Fibroblast of skin of scalp (primary cell): ENCODE results near the gene ARSI.

Source experiments
- DNase-seq: peaks from one replicate; pipeline ENCODE4 v3.0.0-alpha.2; 2013

The ARSI gene

DNA sequence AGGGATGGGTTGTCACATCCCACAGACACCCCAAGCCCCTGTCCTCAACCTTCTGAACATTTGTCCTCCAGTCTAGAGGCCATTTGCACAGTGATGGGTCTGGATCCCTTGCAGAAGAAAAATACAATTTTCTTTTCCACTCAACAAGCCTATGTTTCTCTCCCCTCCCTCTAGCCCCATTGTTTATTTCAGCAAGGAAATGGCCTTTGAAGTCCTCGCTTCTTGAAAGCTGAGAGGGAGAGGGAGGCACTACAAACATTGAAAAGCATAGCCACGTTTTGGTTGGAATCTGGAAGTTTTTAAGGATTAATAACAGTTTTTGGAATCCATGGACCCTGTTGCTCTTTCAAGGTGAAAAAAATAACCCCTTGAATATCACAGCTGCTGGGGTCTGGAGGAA is 24.0 kb upstream of the ARSI start:
- DNase-seq, result no peak

DNA sequence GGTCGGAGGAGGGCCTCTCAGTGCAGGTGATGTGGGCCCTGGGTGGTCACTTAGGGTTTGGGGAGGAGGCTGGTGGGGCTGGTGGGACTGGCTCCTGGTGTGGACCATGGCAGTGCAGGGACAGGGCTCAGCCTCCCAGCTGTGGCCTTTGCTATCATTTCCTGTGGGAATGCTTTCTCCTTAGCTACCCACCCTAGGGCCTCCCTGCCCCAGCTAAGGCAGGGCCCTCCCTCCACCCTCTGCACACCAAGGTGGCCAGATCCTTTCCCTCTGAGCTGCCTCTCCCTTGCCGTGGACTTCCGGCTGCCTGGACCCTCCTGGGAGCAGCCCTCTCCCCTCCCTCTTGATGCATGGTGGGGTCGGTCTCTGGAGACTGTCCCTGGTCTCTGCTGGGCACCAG is 22.7 kb upstream of the ARSI start:
- DNase-seq, result no peak

GRCh38 chr5:150323819-150324218 is 21.1 kb upstream of the ARSI start:
- no peak for DNase-seq

DNA sequence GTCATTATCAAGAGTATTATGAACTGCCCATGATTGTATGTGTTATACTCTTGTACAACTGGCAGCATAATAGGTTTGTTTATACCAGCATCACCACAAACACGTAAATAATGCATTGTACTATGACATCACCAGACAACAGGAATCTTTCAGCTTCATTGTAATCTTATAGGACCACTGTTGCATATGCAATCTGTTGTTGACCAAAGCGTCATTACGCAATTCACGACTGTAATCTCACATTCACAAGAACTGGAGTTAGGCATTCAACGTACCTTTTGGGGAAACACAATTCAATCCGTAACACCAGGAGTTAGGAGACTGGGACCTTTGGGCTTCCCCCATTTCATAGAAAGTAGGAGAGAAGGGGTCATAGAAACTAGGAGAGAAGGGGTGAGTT is 20.4 kb upstream of the ARSI start:
- DNase-seq, result no peak

DNA sequence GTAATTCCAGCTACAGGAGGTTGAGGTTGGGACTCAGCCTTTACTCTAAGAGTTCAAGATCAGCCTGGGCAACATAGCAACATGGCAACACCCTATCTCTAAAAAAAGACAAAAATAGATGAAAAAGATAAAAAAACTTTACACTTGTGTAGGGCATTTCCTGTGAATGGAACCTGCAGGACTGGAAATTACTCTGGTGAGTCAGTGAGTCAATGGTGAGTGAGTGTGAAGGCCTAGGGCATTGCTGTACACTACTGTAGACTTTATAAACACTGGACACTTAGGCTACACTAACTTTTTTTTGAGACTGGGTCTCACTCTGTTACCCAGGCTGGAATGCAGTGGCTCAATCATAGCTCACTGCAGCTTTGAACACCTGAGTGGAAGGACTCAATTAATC is 19.5 kb upstream of the ARSI start:
- no peak for DNase-seq

- DNase-seq, result no peak
Observed at GRCh38 chr5:150321784-150322183, 19.1 kb upstream of the ARSI start.

DNA sequence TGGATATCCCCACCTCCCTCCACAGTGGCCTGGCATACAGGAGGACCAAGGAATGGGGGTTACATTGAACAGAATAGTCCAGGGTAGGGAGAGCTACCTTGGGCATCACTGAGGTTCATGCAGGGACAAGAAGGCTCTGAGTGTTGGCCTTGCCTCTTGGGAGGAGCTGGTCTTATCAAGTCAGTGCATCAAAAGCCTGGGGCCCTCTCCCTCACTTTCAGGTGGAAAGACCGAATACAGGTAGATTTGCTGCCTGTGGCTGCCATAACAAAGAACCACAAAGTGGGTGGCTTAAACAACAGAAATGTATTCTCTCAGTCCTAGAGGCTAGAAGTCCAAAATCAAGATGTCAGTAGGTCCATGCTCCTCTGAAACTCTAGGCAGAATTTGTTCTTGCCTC is 18.5 kb upstream of the ARSI start:
- no peak for DNase-seq

DNA sequence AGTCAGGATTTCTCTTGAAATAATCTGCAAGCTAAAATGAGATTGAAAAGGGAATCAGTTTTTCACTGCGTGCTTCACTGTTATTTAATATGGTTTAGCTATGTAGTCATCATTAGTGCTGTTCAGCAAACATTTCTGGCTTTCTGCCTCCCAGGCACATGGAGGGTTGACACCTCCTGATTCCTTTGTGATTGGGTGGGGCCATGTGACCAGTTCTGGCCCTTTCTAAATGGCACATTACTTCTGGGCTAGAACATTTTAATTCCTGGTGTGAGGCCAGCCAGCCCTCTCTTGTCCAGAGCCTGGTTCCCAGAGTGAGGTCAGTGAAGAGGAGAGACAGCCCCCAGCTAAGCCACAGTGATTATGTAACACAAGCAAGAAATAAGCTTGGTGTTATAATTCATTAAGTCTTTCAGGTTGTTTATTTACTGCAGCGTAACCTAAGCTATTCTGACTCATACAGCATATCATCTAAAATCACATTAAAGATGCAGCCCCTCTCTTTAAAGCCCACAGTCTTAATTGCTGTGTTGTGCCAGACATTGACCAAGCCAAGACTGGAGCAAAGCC is 17.4 kb upstream of the ARSI start:
- DNase-seq, result peak; percentile 73

DNA sequence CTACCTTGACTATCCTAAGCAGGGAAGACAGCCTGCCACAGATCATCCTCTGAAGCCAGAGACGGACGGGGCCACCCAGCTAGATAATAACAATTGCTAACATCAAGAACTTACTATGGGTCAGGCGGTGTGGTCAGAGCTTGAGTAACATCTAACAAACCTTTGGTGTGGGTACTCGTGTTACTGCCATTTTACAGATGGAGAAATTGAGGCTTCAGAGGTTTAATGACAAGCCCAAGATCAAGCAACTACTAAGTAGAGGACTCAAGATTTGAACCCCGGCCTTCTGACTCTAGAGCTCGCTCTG is 16.7 kb upstream of the ARSI start:
- no peak for DNase-seq

GRCh38 chr5:150318613-150319483 is 16.1 kb upstream of the ARSI start:
- DNase-seq, result no peak

DNA sequence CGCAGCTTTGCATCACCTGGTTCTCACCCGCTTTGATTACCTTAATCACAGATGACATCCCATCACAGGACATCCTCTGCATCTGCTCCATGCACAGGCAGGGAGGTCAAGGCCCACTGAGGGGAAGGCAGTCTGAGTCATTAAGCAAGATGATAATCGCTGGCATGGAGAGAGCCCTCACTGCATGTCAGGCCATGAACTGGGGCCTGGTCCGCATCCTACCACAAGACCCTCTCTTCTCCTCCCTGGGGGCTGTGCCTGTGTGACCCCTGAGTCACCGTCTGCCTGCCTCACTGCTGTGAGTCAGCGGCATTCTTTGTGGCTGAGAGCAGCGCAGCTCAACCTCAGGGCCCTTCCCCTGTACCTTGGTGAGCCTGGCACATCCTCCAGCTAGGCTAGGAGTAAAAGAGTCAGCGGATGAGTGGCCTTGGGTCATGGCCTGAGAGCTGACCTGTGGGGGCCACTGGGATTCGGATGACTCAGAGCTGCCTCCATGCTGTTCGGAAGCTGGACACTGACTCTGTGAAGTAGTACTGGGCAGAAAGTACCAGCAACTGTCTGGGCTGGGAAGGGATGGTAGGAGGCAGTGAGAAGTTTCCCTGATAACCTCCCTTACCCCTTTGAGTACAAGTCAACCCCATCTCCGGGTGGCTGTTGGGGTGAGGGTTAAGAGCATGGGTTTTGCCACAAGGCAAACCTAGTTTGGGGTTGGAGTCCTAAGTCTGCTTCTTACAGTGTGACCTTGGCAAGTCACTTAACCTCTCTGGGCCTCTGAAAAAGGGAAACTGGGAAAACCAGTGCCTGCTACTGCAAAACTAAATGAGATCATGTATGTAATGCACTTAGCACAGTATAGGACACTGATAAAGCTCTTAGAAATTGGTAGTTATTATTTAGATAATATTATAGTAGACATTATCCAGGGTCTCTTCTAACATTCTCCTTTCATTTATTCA is 14.6 kb upstream of the ARSI start:
- peak; percentile 89 for DNase-seq

- DNase-seq, result no peak
Observed at GRCh38 chr5:150316320-150316719, 13.6 kb upstream of the ARSI start.

DNA sequence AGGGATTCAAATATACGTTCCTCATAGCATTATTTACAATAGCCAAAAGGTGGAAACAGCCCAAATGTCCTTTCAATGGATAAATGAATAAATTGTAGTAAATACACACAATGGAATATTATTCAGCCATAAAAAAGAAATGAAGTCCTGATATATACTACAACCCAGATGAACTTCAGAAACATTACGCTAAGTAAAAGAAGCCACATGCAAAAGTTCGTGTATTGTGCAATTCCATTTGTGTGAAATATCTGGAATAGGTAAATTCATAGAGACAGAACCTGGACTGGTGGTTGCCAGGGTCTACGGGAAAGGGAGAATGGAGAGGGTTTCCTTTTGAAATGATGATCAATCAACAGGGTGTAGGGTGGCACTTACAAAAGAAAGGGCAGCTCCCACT is 12.5 kb upstream of the ARSI start:
- DNase-seq, result no peak

DNA sequence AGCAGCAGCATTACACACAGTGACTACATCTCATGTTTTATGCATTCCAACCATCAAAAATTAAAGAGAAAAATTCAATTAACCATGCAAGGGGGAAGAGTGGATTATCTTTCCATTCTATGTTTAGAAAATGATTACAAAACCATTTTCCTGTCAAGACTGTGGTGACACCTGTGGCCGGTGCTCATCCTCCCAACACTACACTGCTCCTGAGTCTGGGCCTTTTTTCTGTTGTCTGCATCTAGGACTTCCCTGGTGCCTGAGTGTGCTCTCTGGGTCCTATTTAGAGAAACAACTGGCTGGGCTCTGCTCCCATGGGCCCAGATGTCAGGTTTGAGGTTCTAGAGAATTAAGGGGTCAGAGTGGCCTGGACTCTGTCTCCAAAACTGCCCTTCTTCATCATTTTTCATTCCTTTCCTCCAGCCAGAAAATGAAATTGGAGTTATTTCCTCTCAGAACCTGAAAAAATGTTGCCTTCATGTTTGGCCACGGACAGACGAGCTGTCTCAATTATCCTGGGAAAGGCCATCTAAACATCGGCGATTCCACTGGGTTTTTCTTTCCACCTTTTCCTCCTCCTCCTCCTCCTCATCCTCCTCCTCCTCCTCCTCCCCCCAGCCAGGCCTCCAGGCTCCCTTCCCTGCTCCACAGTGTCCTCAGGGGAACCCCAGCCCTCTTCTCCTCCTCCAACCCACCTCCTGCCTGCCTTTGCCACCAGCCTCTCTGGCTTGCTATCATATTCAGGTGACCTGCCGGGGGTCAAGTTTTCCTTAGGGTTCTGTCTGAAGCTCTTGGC is 11.4 kb upstream of the ARSI start:
- no peak for DNase-seq

DNA sequence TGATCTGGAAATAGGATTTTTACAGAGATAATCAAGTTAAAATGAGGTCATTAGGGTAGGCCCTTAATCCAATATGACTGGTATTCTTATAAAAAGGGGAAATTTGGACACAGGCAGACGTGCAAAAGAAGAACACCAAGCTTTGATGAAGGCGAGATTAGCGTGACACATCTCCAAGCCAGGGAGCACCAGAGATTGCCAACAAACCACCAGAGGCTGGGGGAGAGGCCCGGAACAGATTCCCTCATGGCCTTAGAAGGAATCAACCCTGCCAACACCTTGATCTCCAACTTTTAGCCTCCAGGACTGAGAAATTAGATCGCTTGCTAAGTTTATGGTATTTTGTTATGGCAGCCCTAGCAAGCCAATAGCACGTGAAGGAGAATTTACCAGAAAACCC is 10.8 kb upstream of the ARSI start:
- DNase-seq, result no peak

GRCh38 chr5:150312518-150312917 is 9.8 kb upstream of the ARSI start:
- no peak for DNase-seq

- DNase-seq, result no peak
Observed at GRCh38 chr5:150311015-150311692, 8.4 kb upstream of the ARSI start.

GRCh38 chr5:150310246-150310645 is 7.5 kb upstream of the ARSI start:
- DNase-seq, result no peak

DNA sequence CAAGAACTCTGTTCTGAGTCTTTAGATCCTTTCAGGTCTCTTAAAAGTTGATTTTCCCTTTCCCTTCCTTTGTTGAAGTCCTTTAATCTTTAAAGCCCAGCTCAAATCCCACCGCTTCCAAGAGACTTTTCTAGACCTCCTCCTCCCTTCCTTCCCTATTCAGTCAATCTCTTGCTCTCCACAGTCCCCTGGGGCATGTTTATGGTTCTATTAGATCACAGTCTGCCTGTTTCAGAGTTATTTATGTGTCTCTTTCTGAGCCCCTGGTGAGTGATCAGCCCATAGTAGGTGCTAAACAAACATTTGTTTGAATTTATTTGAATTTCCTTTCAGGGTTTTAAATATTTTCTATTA is 7.2 kb upstream of the ARSI start:
- no peak for DNase-seq

GRCh38 chr5:150309101-150309885 is 6.6 kb upstream of the ARSI start:
- DNase-seq, result no peak
